Small intestine (tissue), 7 donors: ENCODE measurements around the gene MIF. TPM values are rescaled to one million over a fixed set of nuclear protein-coding genes. Genes with fewer than 3 reads are reported as not detected.

Experiments
- DNase-seq, 2 donors: peaks; one replicate each; pipeline versions ENCODE4 v3.0.0 to v3.0.0-alpha.2; 2013
- FAIRE-seq: peaks from 2 replicates; lab custom pipeline; 2012; peaks lifted over from hg19 to GRCh38; lab: Jason Lieb, UNC
- H3K27ac ChIP-seq, 3 donors: one replicate each; pipeline ENCODE4 v1.5.1; 2013; ENCODE audit warnings: low read length in 2 of 3, mild to moderate bottlenecking in 2 of 3, control low read depth in 1 of 3, inconsistent platforms in 1 of 3, low read depth in 1 of 3, moderate library complexity in 1 of 3
- H3K27me3 ChIP-seq, 3 donors: one replicate each; pipeline ENCODE4 v1.6.1; 2013; ENCODE audit warnings: low read length in 3 of 3, inconsistent platforms in 1 of 3; ENCODE audit not compliant: control insufficient read depth in 3 of 3, insufficient read depth in 3 of 3
- H3K36me3 ChIP-seq, 3 donors: one replicate each; pipeline ENCODE4 v1.6.1; 2013; ENCODE audit warnings: low read length in 3 of 3, inconsistent platforms in 1 of 3, low read depth in 1 of 3, mild to moderate bottlenecking in 1 of 3, moderate library complexity in 1 of 3; ENCODE audit not compliant: control insufficient read depth in 3 of 3, insufficient read depth in 2 of 3
- H3K4me1 ChIP-seq, 3 donors: one replicate each; pipeline ENCODE4 v1.6.1; 2013; ENCODE audit warnings: low read length in 2 of 3, inconsistent platforms in 1 of 3, low read depth in 1 of 3, mild to moderate bottlenecking in 1 of 3, moderate library complexity in 1 of 3; ENCODE audit not compliant: control insufficient read depth in 3 of 3, insufficient read depth in 2 of 3
- H3K4me3 ChIP-seq, 3 donors: one replicate each; pipeline ENCODE4 v1.5.1; 2013; ENCODE audit warnings: low read length in 3 of 3, control low read depth in 1 of 3, inconsistent platforms in 1 of 3, low read depth in 1 of 3, mild to moderate bottlenecking in 1 of 3, moderate library complexity in 1 of 3
- H3K9me3 ChIP-seq, 2 donors: one replicate each; pipeline ENCODE4 v1.6.1; 2013; ENCODE audit warnings: low read depth in 1 of 2, low read length in 1 of 2; ENCODE audit not compliant: control insufficient read depth in 2 of 2, insufficient read depth in 1 of 2
- WGBS, 3 donors: extraction: QIAGEN DNeasy Blood & Tissue Kit; methylation state at CpG; one replicate each; pipeline ENCODE4 v1.1.7; 2013; 5-methylcytosine and 5-hydroxymethylcytosine counted together
- polyA plus RNA-seq, 4 donors: library from polyadenylated mRNA; stranded (reverse) in 3 of 4; unstranded in 1 of 4; fragments of 200-250 nt in 3 of 4; fragments of 120-200 nt in 1 of 4; gene quantifications; one replicate each; pipeline versions ENCODE4 v1.2.1 to v1.2.3, GENCODE V29; 2013
- donor health status: healthy with polysubstance abuse.
- donor health status: control.
- donor health status: control.
- donor health status: Bipolar disorder and iron deficiency.
- donor health status: healthy.

MIF gene
- polyA plus RNA-seq, 4 donors, result 335 to 743 (median 449) TPM

DNA sequence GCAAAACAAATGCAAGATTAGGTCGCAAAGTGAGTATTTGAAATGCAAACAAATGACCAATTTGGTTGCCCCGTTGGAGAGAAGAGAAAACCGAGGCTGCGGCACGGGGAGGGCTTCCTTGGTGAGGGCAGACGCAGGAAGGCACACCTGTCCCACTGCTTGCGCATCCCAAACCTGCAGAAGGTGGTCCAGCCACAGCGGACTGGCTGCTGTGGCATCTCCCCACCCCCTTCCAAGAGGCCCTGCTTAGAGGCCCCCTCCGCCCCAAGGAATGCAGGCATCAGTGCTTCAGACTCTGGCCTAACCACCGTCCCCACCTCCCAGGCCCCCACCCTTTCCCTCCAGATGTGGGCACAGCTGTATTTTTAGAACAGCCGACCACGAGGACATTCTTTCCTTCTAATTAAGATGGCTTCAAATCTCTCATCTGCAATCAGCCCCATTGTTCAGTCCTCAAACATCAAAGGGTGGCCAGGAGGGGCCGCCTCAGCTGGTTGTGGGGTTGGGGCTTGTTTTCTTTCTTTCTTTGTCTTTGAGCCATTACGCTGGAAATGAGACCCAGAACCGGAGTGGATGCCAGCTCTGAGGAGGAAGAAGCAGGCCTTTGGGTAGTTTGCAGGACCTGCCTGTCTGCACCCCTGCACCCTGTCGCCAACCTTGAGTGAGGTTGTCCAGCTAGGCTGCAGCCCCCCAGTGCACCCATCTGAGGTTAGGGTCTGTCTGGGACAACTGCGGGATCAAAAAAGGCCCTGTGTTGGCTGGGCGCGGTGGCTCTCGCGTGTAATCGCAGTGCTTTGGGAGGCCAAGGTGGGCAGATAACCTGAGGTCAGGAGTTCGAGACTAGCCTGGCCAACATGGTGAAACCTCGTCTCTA is 46.0 kb upstream of the MIF start:
- no peak for DNase-seq
- H3K4me1 ChIP-seq, result peaks cover 0 to 30% (median 4%) of the 10 kb centered on the region in 3 donors
- no peaks in the 10 kb centered on the region for H3K9me3 ChIP-seq
- no peaks in the 10 kb centered on the region for H3K36me3 ChIP-seq
- no peak overlapping the region for H3K27ac ChIP-seq
- H3K4me3 ChIP-seq, result no peak overlapping the region
- WGBS, 3 donors, result 79 to 82% (median 82%) methylated on average over 24 of the region's 24 CpGs
- no peak for FAIRE-seq
- H3K27me3 ChIP-seq, result peaks cover 0 to 13% (median 0%) of the 10 kb centered on the region in 3 donors

DNA sequence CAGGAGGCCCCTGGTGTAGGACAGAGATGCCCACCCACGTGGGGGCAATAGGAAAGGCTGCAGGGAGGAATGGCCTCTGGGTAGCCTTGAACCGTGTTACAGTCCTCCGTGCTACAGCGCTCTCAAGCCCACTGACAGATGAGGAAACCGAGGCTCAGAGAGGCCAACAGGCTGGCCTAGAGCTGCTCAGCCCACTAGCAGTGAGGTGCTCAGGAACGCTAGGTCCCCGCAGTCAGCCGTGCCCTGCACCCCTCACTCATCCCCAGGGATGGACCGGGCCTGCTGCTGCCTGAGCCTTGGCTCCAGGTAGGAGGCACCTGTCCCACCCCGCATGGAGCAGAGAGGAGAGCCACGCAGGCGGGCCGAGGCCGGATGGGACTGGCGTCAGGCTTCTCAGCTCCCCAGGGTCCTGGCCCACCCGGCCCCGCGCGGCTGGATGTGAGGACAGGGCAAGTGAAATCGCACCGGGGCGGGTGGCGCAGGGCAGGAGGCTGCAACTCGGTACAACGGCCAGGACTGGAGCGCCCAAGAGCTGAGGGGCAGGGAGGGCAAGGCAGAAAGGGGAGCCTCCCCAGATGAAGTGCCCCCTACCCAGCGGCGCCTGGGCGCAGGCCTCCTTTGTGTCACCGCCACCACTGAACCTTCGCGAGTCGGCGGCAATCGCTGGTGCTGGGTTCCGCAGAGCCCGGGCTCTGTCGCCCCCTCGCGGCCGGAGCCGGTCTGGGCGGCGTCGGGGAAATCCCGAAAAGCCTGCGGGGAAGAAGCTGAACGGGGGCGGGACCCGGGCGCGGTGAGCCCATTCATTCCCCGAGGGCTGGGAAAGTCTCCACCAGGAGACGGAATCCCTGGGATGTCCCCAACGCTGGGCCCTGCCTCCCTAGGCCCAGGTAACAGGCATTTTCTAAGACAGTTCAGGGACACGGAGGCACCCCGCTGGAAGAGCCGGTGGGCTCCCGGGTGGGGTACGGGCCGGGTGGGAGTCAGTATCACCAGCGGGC is 44.9 kb upstream of the MIF start:
- DNase-seq (peak; percentile 69 to 94), FAIRE-seq (no peak)
- 24 to 30% (median 26%) methylated on average over 50 to 62 of the region's 62 CpGs for WGBS, 3 donors
- H3K36me3 ChIP-seq, result no peaks in the 10 kb centered on the region
- peaks cover 0 to 29% (median 4%) of the 10 kb centered on the region in 3 donors for H3K4me1 ChIP-seq
- H3K4me3 ChIP-seq, result peak overlapping the region in 2 of 3 donors; percentile 11 to 27
- H3K27ac ChIP-seq, result no peak overlapping the region
- H3K27me3 ChIP-seq, result peaks cover 0 to 13% (median 0%) of the 10 kb centered on the region in 3 donors
- no peaks in the 10 kb centered on the region for H3K9me3 ChIP-seq

- WGBS, 3 donors, result 19 to 67% (median 30%) methylated on average over 16 of the region's 16 CpGs
- Histone ChIP-seq H3K9me3 (no peaks in the 10 kb centered on the region), H3K27ac (no peak overlapping the region), H3K36me3 (no peaks in the 10 kb centered on the region), H3K4me3 (no peak overlapping the region), H3K27me3 (peaks cover 0 to 13% (median 0%) of the 10 kb centered on the region in 3 donors), H3K4me1 (peaks cover 0 to 23% (median 0%) of the 10 kb centered on the region in 3 donors)
- FAIRE-seq, result no peak
- DNase-seq, result peak; percentile 31 to 43
Observed at GRCh38 chr22:23850136-23850611, 44.0 kb upstream of the MIF start.

DNA sequence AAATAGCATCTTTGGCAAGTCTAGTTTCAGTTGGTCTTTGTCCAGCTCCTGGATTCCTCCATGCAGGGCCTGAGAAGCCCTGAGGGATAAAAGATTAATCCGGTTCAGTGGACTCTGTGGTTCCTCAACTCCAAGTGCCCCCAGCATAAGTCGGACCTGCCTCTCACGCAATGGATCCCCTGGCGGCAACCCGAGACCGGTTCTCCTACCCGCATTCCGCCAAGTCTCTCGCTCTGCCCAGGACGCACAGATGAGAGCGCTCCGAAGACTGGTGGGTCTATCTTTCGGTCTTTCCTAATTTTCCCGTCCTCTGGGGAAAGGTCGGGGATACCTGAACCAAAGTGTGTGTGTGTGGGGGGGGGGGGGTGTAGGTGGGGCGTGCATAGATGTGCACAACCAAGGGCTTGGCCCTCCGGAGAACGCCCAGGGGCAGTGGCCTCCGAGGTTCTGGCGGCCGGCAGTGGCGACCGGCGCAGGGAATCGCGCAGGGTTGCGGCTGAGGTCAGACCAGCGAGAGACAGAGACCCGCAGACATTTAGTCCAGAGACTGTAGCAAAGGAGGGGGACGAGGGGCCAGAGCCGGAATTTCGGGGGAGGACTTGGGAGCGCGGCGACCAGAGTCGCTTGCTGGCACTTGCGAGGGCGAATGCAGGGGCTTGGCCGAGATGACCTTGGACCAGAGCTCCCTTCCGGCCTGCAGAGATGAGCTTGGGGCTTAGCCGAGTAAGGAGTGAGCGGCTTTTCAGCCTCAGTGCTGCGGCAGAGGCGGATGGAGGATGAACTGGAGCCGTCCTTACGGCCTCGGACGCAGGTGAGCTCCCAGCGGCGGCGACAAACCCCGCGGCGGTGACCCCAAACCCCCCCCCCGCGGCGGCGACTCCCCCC is 37.2 kb upstream of the MIF start:
- Histone ChIP-seq H3K27me3 (peaks cover 0 to 3% (median 0%) of the 10 kb centered on the region in 3 donors), H3K9me3 (no peaks in the 10 kb centered on the region), H3K36me3 (peaks cover 0 to 1% (median 0%) of the 10 kb centered on the region in 3 donors), H3K4me1 (peaks cover 0 to 9% (median 2%) of the 10 kb centered on the region in 3 donors), H3K27ac (peak overlapping the region; percentile 6 to 93 (median 81)), H3K4me3 (peak overlapping the region; percentile 61 to 85 (median 65))
- DNase-seq (peak; percentile 31 to 77), FAIRE-seq (no peak)
- WGBS, 3 donors, result 1 to 3% (median 2%) methylated on average over 48 to 58 of the region's 58 CpGs

DNA sequence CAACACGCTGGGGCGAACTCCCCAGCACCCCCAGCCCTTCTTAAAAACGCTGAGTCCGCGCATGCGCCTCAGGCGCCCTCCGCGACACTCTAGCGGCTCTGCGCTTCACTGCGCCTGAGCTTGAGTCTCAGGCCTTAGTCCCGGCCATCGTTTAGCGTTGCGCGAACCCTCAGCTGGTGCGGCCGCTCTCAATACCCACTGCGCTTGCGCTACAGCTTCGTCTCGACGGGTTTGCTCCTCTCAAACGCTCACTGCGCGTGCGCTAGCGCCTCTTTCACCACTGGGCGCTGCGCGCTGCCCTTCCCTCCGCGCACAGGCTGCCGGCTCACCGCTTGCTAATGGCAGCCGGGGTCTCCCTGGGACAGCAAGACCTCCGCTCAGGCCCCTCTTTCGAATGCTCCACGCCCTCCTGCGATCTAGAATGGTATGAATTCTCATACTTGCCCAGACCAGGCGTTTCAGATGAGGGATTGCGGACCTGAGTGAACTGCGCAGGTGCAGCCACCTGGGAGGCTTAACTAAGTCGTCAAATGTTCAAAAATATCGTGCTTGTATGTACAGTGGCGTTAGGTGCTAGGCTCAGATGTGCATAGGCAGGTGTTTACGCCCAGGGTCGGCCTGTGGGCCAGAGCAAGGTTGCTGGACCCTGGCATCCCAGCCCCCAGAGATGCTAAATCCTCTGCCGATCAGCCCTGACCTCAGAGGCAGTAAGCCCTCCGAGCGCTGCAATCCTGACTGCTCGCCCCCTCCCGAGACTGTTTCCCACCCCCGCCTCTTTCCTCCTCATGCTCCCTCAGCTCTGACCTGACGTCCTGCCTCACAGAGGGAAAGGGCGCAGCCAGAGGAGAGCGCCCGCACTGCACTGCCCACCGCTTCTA is 36.3 kb upstream of the MIF start, which contains the start of gene SLC2A11:
SLC2A11 (plus strand) TSS at position 270 of the 878 bp plus-strand sequence; CDS start at position 395, 125 bp downstream.
- Histone ChIP-seq H3K36me3 (peaks cover 0 to 3% (median 0%) of the 10 kb centered on the region in 3 donors), H3K4me3 (peak within 1 kb of the TSS; percentile 61 to 85 (median 65)), H3K27me3 (no peaks in the 10 kb centered on the region), H3K27ac (peak within 1 kb of the TSS; percentile 72 to 93 (median 81)), H3K4me1 (peaks cover 0 to 9% (median 2%) of the 10 kb centered on the region in 3 donors), H3K9me3 (no peaks in the 10 kb centered on the region)
- no peak for FAIRE-seq
- DNase-seq, result peak; percentile 99 to 100
- WGBS, 3 donors, result 1% methylated on average over 51 to 60 of the region's 60 CpGs

DNA sequence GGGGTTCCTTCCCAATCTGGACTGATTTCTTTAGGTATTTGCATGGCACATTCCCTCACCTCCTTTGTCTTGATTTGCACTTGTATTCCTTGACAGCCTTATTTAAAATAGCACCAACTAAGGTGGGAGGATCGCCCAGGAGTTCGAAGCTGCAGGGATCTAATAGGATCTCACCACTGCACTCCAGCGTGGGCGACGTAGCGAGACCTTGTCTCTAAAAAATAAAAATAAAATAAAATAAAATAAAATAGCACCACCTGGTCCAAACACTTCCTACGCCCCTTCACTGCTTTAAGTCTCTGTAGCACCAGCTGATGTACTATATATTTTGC is 35.7 kb upstream of the MIF start:
- peak overlapping the region in 2 of 3 donors; percentile 81 to 93 for H3K27ac ChIP-seq
- H3K9me3 ChIP-seq, result no peaks in the 10 kb centered on the region
- peaks cover 0 to 9% (median 0%) of the 10 kb centered on the region in 3 donors for H3K36me3 ChIP-seq
- H3K4me1 ChIP-seq, result peaks cover 0 to 9% (median 2%) of the 10 kb centered on the region in 3 donors
- 30 to 64% (median 48%) methylated on average over 7 of the region's 7 CpGs for WGBS, 3 donors
- no peaks in the 10 kb centered on the region for H3K27me3 ChIP-seq
- FAIRE-seq (no peak), DNase-seq (no peak)
- H3K4me3 ChIP-seq, result peak overlapping the region in 2 of 3 donors; percentile 65 to 85

DNA sequence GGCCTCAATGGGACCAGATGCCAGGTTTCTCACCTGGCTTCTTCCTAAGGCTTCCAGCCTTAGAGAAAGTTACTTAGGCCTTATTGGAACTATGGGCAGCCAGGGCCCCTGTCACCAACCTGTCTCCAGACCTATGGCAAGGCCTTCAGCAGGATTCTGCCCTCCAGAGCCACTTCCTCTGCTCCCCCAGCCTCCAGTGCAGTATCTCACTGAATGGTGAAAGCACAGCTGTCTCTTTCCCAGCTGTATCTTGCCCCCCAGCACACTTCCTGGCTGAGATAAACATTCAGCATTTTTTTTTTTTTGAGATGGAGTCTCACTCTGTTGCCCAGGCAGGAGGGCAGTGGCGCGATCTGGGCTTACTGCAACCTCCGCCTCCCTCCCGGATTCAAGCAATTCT is 35.0 kb upstream of the MIF start:
- Histone ChIP-seq H3K27ac (no peak overlapping the region), H3K27me3 (no peaks in the 10 kb centered on the region), H3K9me3 (no peaks in the 10 kb centered on the region), H3K4me3 (no peak overlapping the region), H3K36me3 (peaks cover 0 to 14% (median 0%) of the 10 kb centered on the region in 3 donors), H3K4me1 (peaks cover 0 to 9% (median 2%) of the 10 kb centered on the region in 3 donors)
- 93 to 99% (median 96%) methylated on average over 4 of the region's 4 CpGs for whole genome bisulfite sequencing, 3 donors
- FAIRE-seq, result no peak
- no peak for DNase-seq
